Activated CD8-positive, alpha-beta memory T cell treated with anti-CD3 and anti-CD28 coated beads, Interleukin-2, amount 50 U/mL, for 48 hours (primary cell): Measurements from ENCODE around the gene RNF123.

Source experiments
- DNase-seq: peaks from one replicate; pipeline ENCODE4 v3.0.0-alpha.2; 2020

The RNF123 gene

DNA sequence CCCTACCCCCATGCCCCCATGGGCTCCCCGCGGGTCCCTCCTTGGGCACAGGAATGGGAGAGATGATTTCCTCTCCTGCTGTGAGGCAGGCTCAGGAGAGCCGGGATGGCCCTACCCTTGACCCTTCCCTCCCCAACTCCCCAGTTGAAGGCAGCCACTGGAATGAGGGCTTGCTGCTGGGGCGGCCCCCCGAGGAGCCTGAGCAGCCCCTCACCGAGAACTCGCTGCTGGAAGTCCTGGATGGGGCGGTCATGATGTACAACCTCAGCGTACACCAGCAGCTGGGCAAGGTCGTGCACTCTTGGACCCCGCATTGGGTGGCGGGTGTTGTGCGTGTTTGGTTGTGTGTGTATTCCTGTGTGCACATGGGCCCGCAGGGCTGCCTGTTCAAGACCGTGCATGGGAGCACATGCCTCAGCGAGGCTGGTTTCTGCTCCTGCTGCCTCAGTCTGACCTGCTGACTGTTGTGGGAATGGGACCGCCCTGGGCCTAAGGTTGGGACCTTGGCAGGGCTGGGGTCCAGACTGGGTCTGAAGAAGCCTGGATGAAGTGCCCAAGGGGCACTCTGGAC lies 16.1 kb downstream of the RNF123 start:
- no peak for DNase-seq

DNA sequence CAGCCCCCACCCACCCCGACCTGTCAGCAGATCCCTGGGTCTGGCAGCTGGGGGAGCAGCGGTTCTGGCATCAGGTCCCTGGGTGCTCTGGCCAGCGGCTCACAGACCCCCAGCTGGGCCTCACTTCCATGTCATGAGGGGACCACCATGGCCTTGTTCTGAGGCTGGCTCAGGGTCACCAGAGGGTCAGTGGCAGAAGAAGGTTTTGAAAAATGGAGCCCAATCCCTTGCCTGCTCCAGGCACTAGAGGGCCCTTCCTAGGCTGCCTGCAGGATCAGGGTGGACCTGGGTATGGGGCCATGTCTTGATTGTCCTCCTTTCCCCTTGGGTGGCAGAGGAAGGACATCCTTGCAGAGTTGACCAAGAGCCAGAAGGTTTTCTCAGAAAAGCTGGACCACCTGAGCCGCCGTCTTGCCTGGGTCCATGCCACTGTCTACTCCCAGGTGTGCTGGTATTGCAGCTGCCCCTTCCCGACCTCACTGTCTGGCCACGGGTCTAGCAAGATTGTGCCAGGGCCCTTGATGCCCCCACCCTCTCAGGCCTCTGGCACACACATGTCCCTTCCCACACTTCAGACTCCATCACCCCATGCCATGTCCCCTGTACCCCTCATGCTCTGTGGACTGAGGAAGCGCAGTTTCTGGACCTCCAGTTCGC lies 17.2 kb downstream of the RNF123 start:
- no peak for DNase-seq

DNA sequence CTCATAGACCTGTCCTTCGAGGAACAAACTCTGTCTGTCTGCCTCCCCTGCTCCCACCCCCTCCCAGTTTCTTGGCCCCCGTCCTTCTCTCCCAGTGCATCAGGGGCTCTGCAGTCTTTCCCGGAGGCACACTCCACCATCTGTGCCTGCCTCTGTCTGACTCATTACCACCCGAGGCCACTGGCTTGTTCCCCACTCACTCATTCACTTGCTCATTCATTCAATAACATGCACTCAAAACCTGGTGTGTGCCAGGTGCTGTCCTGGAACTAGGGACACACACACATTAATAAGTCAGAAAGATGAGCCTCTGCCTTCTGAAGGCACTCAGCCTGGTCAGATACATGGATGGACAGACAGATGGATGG lies 17.7 kb downstream of the RNF123 start:
- DNase-seq: no peak

DNA sequence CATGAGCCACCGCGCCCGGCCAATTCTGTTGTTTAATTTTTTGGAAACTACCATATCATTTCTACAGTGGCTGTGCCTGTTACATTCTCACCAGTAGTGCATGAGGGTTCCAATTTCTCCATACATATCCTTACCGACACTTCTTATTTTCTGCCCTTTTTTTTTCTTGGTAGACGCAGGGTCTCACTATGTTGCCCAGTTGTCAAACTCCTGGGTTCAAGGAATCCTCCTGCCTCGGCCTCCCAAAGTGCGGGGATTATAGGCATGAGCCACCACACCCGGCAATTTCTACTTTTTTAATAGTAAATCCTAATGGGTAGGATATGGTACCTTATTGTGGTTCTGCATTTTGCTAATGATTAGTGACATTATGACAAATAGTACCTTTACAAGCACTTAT lies 20.5 kb downstream of the RNF123 start:
- DNase-seq: no peak

DNA sequence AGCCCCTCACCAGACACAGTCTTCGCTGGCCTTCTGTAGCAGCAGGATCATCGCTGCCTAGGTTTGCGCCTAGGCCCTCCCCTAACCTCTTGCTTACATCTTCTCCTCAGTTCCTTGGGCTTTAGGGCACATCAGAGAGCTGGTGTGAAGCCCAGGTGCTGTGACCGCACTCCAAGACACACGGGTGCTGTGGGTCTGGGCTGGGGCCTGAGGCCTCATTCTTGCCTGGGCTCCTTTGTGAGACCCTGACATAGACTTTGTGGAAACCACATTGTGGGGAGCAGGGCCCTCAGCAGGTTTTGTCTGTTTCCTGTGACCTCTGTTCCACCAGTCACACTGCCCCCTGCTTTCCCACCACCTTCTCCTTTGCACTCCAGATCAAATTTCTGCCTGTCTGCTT lies 22.1 kb downstream of the RNF123 start:
- DNase-seq: no peak

DNA sequence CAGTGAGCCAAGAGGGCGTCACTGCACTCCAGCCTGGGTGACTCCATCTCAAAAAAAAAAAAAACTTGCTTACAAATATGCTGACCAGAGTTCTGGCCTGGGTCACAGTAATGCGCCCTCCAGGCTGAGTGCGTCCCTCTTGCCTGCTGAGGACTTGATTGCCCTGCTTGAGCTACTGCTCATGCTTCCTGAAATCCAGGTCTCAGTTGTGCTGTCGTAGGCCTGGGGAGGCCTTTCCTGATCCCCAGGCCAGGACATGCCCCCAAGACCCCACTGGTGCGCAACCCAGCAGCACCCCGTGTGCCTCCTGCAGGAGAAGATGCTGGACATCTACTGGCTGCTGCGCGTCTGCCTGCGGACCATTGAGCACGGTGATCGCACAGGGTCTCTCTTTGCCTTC lies 22.8 kb downstream of the RNF123 start:
- no peak for DNase-seq

DNA sequence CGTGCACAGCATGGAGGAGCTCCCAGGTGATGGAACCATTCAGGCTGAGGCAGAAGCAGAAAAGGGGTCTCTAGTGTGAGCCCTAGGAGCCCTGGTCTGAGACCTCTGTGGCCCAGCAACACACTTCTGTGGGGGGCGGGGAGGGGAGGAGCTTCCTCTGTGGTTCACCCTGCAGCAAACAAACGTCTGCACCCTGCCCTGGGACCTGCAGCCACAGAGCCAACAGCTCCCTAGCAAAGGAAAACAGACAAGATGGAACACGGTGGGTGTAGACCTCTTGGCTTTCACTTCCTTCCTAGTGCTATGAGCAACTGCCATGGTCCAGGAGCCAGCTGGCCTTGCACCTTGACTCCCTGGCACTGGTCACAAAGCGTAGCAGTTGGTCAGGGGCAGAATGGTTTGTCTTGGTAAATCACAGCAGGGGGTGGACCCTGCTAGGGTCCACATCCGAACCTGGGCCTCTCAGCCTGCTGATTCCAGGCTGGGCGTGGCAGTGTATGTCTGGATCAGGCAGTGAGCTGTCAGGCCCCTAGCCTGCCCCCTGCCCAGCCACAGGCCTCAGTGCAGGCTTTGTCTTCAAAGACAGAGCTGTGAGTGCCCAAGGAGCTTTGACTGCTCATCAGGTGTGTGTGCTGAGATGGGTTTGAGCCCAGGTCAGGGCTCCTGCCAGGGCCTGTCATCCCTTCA lies 23.4 kb downstream of the RNF123 start:
- no peak for DNase-seq

DNA sequence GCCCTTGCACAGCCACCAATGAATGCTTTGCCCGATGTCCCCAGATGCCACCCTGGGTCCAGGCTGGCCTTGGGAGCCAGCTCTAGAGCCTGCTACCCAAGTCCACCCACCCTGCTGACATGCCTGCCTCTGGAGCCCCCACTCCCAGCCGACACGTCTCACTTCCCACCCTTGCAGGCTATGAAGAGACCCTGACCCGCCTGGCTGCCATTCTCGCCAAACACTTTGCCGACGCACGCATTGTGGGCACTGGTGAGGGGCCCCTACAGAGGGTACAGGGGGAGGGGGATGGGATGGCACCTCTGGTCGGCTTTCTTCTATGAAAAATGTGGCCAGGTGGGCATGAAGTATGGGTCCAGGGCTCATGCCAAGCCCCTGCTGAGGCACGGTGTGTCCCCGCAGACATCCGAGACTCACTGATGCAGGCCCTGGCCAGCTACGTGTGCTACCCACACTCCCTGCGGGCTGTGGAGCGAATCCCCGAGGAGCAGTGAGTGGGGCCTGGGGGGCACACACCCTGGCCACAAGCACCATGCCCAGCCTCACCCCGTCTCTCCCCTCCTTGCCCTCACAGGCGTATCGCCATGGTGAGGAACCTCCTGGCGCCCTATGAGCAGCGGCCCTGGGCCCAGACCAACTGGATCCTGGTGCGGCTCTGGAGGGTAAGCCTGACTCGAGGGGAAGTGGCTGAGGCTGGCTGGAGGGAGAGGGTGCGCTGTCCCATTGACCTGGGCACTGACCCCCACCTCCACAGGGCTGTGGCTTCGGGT lies 24.2 kb downstream of the RNF123 start:
- DNase-seq: no peak

DNA sequence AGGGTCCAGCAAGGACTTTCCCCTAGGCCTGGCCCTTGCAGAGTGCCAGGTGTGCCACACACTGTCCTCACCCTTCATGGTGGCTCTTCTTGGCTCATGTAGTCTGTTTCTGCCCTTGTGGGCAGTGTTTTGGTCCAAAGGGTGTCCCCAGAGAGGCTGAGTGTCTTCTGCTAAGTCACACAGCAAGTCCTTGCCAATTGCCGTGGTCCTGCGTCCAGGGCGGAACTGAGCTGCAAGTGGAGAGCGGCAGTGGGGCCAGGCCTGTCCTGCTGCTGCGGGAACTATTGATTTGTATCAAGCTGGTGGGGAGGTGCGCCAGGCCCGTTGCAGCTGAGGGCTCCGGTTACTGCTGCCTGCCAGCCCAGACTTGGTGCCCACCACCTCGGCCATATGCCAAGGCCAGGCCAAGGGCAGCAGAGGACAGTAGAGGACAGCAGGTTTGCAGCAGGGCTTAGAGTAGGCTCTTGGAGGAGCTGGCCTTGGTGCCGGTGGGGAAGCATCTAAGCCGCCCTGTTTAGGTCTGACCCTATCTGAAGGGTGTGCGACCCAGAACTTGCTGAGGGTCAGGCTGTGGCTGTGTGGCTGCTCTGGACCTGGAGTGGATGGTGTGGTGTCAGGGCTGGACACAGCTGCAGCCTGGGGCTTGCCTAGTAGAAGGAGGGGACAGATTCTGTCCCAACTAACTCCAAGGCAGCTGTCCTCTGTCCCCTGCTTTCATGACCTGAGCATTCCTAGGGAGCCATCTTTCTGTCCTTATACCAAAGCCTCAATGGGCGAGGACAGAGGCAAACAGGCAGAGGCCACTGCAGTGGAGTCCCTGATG lies 25.6 kb downstream of the RNF123 start:
- DNase-seq: no peak

DNA sequence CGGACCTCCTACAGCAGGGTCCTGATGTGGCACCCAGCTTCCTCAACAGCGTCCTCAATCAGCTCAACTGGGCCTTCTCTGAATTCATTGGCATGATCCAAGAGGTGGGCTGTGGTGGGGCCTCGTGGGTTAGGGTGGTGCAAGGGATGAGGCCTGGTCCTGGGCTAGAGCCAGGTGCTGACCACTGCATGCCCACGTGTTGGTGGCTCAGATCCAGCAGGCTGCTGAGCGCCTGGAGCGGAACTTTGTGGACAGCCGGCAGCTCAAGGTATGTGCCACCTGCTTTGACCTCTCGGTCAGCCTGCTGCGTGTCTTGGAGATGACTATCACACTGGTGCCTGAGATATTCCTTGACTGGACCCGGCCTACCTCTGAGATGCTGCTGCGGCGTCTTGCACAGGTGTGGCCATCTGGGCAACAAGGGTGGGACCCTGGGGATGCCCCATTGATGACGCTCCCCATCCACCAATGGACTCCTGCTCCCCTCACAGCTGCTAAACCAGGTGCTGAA lies 26.3 kb downstream of the RNF123 start:
- no peak for DNase-seq

DNA sequence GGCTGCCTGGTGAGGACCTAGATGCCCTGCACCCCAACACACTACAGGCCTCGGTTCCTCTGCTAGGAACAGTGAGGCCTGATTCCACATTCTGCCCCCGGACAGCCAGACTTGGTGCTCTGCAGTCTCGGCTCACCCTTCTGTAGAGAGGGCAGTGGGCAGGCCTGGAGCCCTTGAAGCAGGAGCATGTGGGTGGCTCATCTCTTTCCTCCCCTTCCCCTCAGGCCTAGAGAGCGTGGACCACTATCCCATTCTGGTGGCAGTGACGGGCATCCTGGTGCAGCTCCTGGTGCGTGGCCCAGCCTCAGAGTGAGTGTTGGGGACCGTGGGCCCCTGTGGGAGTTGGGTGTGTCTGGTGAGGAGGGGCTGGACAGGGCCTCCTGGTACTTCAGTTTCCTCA lies 26.8 kb downstream of the RNF123 start:
- DNase-seq: no peak

DNA sequence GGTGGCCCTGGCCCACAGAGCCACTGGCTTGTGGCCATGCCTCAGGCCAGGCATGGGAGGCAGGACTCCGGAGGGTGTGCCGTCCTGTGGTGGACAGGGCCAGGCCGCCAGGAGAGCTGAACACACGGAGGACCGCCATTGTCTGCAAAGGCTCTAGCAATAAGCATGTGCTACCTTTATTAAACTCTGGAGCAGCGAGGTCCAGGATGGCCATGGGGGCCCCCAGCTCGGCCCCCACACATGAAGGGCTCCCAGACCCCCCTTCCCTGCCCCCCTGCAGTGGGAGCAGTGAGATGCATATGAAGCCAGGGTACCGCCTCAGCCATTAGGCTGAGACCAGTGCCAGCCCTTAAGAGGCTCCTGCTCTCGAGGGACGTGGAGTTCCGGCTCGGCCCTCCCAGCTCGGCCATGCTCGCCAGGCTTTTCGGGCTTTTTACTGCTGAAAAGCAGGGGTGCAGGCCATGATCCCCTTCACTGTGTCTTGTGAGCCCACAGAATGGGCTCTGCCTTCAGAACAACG lies 27.4 kb downstream of the RNF123 start:
- no peak for DNase-seq

DNA sequence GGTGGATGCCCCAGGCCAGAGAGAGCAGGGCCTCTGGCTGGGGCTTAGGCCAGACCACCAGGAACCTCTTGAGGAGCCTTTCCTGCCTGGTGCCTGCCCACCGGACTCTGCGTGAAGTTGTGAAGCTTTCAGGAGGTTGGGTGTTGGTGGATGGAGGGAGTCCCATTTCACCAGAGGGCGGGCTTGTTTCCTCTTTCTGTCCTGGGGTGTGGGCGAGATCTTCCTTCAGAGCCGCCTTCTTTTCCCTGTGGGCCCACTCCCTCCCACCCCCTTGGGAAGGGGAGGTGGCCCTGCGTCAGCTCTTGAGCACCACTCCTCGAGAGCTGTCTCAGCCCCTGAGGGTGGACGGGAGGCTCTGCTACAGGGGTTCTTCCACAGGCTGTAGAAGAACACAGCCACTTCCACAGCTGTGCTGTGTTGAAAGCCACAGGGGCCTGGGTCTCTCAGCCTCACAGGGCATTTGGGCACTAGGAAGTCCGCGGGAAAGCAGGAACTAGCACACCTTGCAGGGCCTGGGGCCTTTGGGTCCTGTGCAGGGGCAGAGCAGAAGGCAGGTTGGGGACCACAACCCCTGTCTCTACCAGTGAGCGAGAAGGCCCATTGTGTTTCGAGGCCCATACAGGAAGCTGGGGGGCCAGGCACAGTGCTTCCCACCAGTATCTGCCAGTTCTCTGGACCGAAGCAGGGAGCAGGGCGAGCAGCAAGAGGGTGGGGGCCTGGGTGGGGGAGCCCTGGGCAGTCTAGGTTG lies 28.0 kb downstream of the RNF123 start:
- DNase-seq: no peak

DNA sequence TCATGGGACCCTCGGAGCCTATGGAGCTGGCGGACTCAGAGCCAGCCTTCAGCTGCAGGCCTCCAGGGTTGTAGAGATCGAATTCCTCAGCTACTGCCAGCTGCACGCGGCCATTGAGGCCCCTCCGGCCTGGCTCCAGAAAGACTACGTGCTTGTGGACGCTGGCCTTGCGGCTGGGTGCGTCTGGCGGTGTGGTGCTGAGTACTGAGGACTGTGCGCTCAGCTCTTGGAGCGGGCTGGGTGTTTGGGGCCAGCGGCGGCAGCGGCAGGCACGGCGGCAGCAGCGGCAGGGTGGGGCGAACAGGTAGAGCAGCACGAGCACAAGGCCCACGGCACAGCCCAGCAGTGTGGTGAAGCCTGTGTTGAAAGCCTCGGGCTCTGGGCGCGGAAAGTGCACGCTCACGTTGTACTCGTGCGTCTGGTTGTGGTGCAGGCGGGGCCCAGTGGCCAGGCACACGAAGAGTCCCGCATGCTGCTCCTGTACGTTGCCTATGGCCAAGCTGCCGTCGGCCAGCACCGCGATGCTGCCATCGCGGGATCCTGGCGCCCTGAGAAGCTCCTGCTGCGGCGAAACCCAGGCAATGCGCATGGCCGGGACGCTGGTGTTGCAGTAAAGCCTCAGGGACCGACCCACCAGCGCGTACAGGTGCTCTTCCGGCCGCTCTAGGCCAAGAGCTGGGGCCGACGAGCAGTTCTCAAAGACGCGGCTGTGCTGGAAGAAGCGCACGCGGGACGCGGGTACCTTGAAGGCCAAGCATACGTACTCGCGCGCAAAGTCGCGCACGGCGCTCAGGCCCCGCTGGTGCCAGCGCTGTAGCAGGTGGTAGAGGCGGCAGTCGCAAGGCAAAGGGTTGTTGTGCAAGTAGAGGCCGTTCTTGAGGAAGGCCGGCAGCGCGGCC lies 28.9 kb downstream of the RNF123 start:
- no peak for DNase-seq

DNA sequence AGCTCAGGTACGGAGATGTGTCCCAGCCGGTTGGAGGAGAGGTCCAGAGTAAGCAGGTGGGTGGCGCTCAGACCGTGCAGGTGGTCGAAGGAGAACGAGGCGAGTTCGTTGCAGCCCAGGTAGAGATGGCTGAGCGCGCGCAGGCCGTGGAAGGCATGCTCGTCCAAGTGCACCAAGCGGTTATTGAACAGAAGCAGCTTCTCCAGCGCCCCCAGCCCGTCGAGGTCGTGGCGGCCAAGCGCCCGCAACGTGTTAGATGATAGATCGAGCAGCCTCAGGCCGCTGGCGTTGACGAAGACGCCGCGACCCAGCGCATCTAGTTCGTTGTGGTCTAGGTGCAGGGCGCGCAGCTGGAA lies 29.5 kb downstream of the RNF123 start:
- DNase-seq: no peak

DNA sequence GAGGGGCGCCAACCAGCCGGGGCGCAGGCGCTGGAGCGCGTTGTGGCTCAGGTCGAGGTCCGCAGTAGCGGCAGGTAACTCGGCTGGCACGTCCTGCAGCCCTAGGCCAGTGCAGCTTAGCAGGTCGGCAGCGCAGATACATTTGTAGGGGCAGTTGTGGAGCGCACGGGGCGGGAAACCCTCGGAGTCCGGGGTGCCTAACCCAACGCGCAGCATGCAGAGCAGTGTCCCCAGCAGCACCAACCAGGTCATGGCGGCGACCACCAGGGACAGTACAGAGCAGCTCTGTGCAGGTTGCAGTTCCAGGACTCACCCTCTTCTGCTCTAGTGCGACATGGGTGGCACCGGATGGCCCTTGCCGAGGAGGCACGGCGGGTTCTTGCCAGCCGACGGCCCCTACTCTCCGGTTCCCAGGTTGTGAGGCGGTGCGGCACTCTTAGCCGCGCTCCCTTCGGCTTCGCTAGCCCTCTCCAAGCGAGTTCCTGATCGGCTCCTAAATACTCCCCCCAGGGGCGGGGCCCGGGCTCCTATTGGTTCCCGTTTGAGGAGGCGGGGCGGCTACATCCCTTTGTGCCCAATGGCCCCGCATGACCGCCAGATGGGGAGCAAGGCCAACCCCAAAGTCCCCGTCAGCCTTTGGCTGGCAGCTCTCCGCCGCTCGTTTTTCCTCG lies 30.0 kb downstream of the RNF123 start, which contains the start of gene AMIGO3:
Gene AMIGO3, minus strand, starts transcription at position 471 of the 671 bp plus-strand sequence. Its CDS starts 219 bp downstream, at position 252.
- DNase-seq: peak; percentile 94

DNA sequence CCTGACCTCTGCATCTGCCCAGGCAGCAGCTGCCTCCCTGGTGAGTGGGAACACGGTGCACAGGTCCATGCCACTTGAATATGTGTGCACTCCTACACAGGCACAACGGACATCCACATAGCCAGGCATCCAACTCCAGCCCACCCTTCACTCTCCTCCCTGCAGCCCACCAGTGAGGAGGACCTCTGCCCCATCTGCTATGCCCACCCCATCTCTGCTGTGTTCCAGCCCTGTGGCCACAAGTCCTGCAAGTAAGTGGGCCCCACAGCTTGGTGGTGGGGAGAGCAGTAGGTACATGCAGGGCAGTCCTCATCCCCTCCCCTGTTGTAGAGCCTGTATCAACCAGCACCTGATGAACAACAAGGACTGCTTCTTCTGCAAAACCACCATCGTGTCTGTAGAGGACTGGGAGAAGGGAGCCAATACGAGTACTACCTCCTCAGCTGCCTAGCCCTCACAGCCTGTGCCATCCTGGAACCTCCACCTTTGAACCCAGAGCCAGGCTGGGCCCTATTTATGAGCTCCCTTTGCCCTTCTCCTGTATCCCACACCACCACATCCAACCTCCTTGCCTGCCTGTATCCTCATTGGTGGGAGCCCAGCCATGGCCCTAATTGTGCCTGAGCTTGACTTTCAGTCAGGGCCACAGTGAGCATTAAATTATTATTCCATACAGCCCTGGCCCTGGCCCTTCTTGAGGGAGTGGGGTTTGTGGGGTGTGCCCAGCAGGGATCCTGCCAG lies 31.7 kb downstream of the RNF123 start:
- no peak for DNase-seq

DNA sequence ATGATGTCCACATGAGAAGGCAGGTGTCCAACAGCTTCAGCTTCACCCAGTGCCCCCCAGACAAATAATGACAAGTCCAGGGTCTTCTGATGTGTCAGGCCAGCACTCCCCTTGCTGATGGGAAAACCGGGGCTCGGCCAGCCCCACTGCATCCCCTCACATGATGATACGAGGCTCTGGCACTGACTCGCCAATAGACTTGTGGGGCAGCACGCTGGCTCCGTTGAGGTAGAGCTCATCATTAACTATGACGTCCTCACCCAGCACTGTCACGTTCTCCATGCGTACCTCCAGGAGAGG lies 32.2 kb downstream of the RNF123 start:
- DNase-seq: no peak
